Karpas-422 (cell line): Measurements from ENCODE around the gene LGALS1. TPM values are rescaled to one million over a fixed set of nuclear protein-coding genes. Genes with fewer than 3 reads are reported as not detected.

Experiments used
- DNase-seq: peaks from one replicate; pipeline ENCODE4 v3.0.0-alpha.2; 2015
- H2AFZ ChIP-seq: fragments of 200-600 bp; sonication (generic); 2 replicates; pipeline ENCODE4 v1.6.1; 2014; ENCODE audit warnings: antibody characterized with exemption, low read length, mixed read lengths
- H3K27ac ChIP-seq: fragments of 200-600 bp; sonication (generic); 2 replicates; pipeline ENCODE4 v1.5.1; 2014; ENCODE audit warnings: mild to moderate bottlenecking, low read length, moderate library complexity
- H3K27me3 ChIP-seq: fragments of 200-600 bp; sonication (generic); 2 replicates; pipeline ENCODE4 v1.6.1; 2014; ENCODE audit warnings: low read length, mixed read lengths
- H3K36me3 ChIP-seq: fragments of 200-600 bp; sonication (generic); 2 replicates; pipeline ENCODE4 v1.6.1; 2014; ENCODE audit warnings: low read length, mixed read lengths; ENCODE audit not compliant: insufficient read depth
- H3K4me1 ChIP-seq: fragments of 200-600 bp; sonication (generic); 2 replicates; pipeline ENCODE4 v1.6.1; 2014; ENCODE audit warnings: mild to moderate bottlenecking, low read length, mixed read lengths
- H3K4me2 ChIP-seq: fragments of 200-600 bp; sonication (generic); 2 replicates; pipeline ENCODE4 v1.6.1; 2014; ENCODE audit warnings: low read length, low read depth, mild to moderate bottlenecking; ENCODE audit not compliant: poor library complexity, severe bottlenecking
- H3K4me3 ChIP-seq: fragments of 200-600 bp; sonication (generic); 2 replicates; pipeline ENCODE4 v1.5.1; 2014; ENCODE audit warnings: mild to moderate bottlenecking, antibody characterized with exemption, low read length, mixed read lengths
- H3K79me2 ChIP-seq: fragments of 200-600 bp; sonication (generic); 2 replicates; pipeline ENCODE4 v1.6.1; 2014; ENCODE audit warnings: mild to moderate bottlenecking, low read length, mixed read lengths
- H3K9ac ChIP-seq: fragments of 200-600 bp; sonication (generic); 2 replicates; pipeline ENCODE4 v1.6.0; 2014; ENCODE audit warnings: low read length
- H3K9me2 ChIP-seq: fragments of 200-600 bp; sonication (generic), shearing (Covaris generic); replicated peaks from 2 replicates; pipeline ENCODE4 v1.6.0; 2014; ENCODE audit warnings: mild to moderate bottlenecking, low read length, moderate library complexity; ENCODE audit not compliant: insufficient read depth
- H3K9me3 ChIP-seq: fragments of 300-700, 200-600 bp; sonication (generic); 2 replicates; pipeline ENCODE4 v1.6.1; 2014; ENCODE audit warnings: low read length, mixed read lengths
- H4K20me1 ChIP-seq: fragments of 200-600 bp; sonication (generic); 2 replicates; pipeline ENCODE4 v1.6.1; 2014; ENCODE audit warnings: mild to moderate bottlenecking, antibody characterized with exemption, low read length, low read depth; ENCODE audit not compliant: insufficient read depth
- total RNA-seq: library from RNA; depleted of rRNA; stranded (reverse); fragments of >200 nt; shearing (Covaris generic); gene quantifications from 2 replicates; pipeline ENCODE4 v1.2.3, GENCODE V29; 2014; ENCODE audit warnings: low replicate concordance

Gene LGALS1
- total RNA-seq, 1 experiment from 2014 or later: 308 TPM

GRCh38 chr22:37658133-37659065, 17.0 kb upstream of the LGALS1 start, which contains the start of gene PDXP:
TSS of gene PDXP (plus strand) at chr22:37658723. CDS start at chr22:37658783, 60 bp downstream.
- peak within 1 kb of the TSS; percentile 98 for H3K27ac ChIP-seq
- peaks cover 43% of the 10 kb centered on the region for H3K4me1 ChIP-seq
- peaks cover 3% of the 10 kb centered on the region; the same call in 1 of the 2 replicates for H3K36me3 ChIP-seq
- peaks cover 33% of the 10 kb centered on the region for H4K20me1 ChIP-seq
- H3K27me3 ChIP-seq: no peaks in the 10 kb centered on the region
- peaks cover 39% of the 10 kb centered on the region for H3K79me2 ChIP-seq
- H3K9me3 ChIP-seq: no peaks in the 10 kb centered on the region
- peak within 1 kb of the TSS; percentile 87 for H3K9ac ChIP-seq
- H2AFZ ChIP-seq: peak within 1 kb of the TSS; percentile 38
- H3K9me2 ChIP-seq: no peaks in the 10 kb centered on the region
- peak within 1 kb of the TSS; percentile 78 for H3K4me3 ChIP-seq
- H3K4me2 ChIP-seq: peak within 1 kb of the TSS; percentile 99
- DNase-seq: peak; percentile 99

- H3K27ac ChIP-seq: peak overlapping the region; percentile 71
- H3K27me3 ChIP-seq: no peaks in the 10 kb centered on the region
- H3K36me3 ChIP-seq: peaks cover 3% of the 10 kb centered on the region; the same call in 1 of the 2 replicates
- H3K4me3 ChIP-seq: peak overlapping the region; percentile 78
- no peak overlapping the region for H2AFZ ChIP-seq
- H3K4me2 ChIP-seq: peak overlapping the region; percentile 96
- H4K20me1 ChIP-seq: peaks cover 41% of the 10 kb centered on the region
- H3K9me2 ChIP-seq: no peaks in the 10 kb centered on the region
- H3K9me3 ChIP-seq: no peaks in the 10 kb centered on the region
- DNase-seq: peak; percentile 75
- H3K4me1 ChIP-seq: peaks cover 43% of the 10 kb centered on the region
- peaks cover 46% of the 10 kb centered on the region for H3K79me2 ChIP-seq
- peak overlapping the region; percentile 87 for H3K9ac ChIP-seq
These were observed 16.2 kb upstream of the LGALS1 start for GRCh38 chr22:37659066-37659896.

- peaks cover 49% of the 10 kb centered on the region for H4K20me1 ChIP-seq
- peak overlapping the region; percentile 78 for H3K4me3 ChIP-seq
- peaks cover 55% of the 10 kb centered on the region for H3K79me2 ChIP-seq
These were observed 15.3 kb upstream of the LGALS1 start for GRCh38 chr22:37659897-37660708.

GRCh38 chr22:37660709-37661045, 14.8 kb upstream of the LGALS1 start:
- Histone ChIP-seq H3K4me2 (peak overlapping the region; percentile 96), H3K4me3 (peak overlapping the region; percentile 78), H3K9ac (peak overlapping the region; percentile 87), H4K20me1 (peaks cover 55% of the 10 kb centered on the region), H3K9me3 (no peaks in the 10 kb centered on the region), H3K27ac (peak overlapping the region; percentile 70; the same call in 1 of the 2 replicates), H3K4me1 (peaks cover 43% of the 10 kb centered on the region), H3K79me2 (peaks cover 60% of the 10 kb centered on the region), H3K27me3 (no peaks in the 10 kb centered on the region), H3K9me2 (no peaks in the 10 kb centered on the region), H2AFZ (no peak overlapping the region), H3K36me3 (peaks cover 3% of the 10 kb centered on the region)
- no peak for DNase-seq

More at GRCh38 chr22:37659897-37660708, 15.3 kb upstream of the LGALS1 start:
- peaks cover 3% of the 10 kb centered on the region for H3K36me3 ChIP-seq
- no peaks in the 10 kb centered on the region for H3K9me2 ChIP-seq
- peak overlapping the region; percentile 70 for H3K27ac ChIP-seq
- peak overlapping the region; percentile 87 for H3K9ac ChIP-seq
- H2AFZ ChIP-seq: no peak overlapping the region
- no peak for DNase-seq
- no peaks in the 10 kb centered on the region for H3K27me3 ChIP-seq
- peaks cover 43% of the 10 kb centered on the region for H3K4me1 ChIP-seq
- no peaks in the 10 kb centered on the region for H3K9me3 ChIP-seq
- peak overlapping the region; percentile 96 for H3K4me2 ChIP-seq

GRCh38 chr22:37661160-37661924, 14.1 kb upstream of the LGALS1 start:
- H3K4me1 ChIP-seq: peaks cover 43% of the 10 kb centered on the region
- H3K36me3 ChIP-seq: peaks cover 3% of the 10 kb centered on the region
- peak; percentile 61 for DNase-seq
- peaks cover 67% of the 10 kb centered on the region for H3K79me2 ChIP-seq
- H3K27ac ChIP-seq: peak overlapping the region; percentile 70; the same call in 1 of the 2 replicates
- H4K20me1 ChIP-seq: peaks cover 60% of the 10 kb centered on the region
- peak overlapping the region; percentile 87; the same call in 1 of the 2 replicates for H3K9ac ChIP-seq
- no peaks in the 10 kb centered on the region for H3K9me2 ChIP-seq
- no peak overlapping the region for H2AFZ ChIP-seq
- H3K4me3 ChIP-seq: peak overlapping the region; percentile 78; the same call in 1 of the 2 replicates
- H3K27me3 ChIP-seq: no peaks in the 10 kb centered on the region
- no peaks in the 10 kb centered on the region for H3K9me3 ChIP-seq
- H3K4me2 ChIP-seq: peak overlapping the region; percentile 96

- no peak for DNase-seq
- H3K27me3 ChIP-seq: no peaks in the 10 kb centered on the region
- H4K20me1 ChIP-seq: peaks cover 64% of the 10 kb centered on the region
- no peak overlapping the region for H2AFZ ChIP-seq
- no peaks in the 10 kb centered on the region for H3K9me2 ChIP-seq
- H3K4me1 ChIP-seq: peaks cover 42% of the 10 kb centered on the region
- no peak overlapping the region for H3K9ac ChIP-seq
- H3K27ac ChIP-seq: peak overlapping the region; percentile 70
- H3K4me3 ChIP-seq: no peak overlapping the region
- H3K4me2 ChIP-seq: no peak overlapping the region
- peaks cover 3% of the 10 kb centered on the region for H3K36me3 ChIP-seq
- no peaks in the 10 kb centered on the region for H3K9me3 ChIP-seq
- peaks cover 71% of the 10 kb centered on the region for H3K79me2 ChIP-seq
These were observed 13.4 kb upstream of the LGALS1 start for GRCh38 chr22:37662039-37662438.

GRCh38 chr22:37663521-37664140, 11.8 kb upstream of the LGALS1 start:
- no peaks in the 10 kb centered on the region for H3K9me2 ChIP-seq
- H3K9ac ChIP-seq: no peak overlapping the region
- H4K20me1 ChIP-seq: peaks cover 64% of the 10 kb centered on the region
- H3K4me3 ChIP-seq: no peak overlapping the region
- H3K9me3 ChIP-seq: no peaks in the 10 kb centered on the region
- H3K27me3 ChIP-seq: no peaks in the 10 kb centered on the region
- peaks cover 3% of the 10 kb centered on the region for H3K36me3 ChIP-seq
- no peak overlapping the region for H3K27ac ChIP-seq
- H3K4me2 ChIP-seq: no peak overlapping the region
- H3K79me2 ChIP-seq: peaks cover 78% of the 10 kb centered on the region
- no peak overlapping the region for H2AFZ ChIP-seq
- H3K4me1 ChIP-seq: peaks cover 40% of the 10 kb centered on the region
- no peak for DNase-seq
